Measurements from ENCODE around the gene ACADM. TPM values are rescaled to one million over a fixed set of nuclear protein-coding genes. Genes with fewer than 3 reads are reported as not detected.

The ACADM gene
- total RNA-seq, 1 experiment from 2014 or later = 48.7 TPM

GRCh38 chr1:75794382-75794781 is 69.9 kb downstream of the ACADM start (continued):
- TF ChIP-seq CBX3 (IDR thresholded peaks at IDR 0.05; ENCODE audit: low read depth) (no peak), ATF3 (IDR thresholded peaks at IDR 0.05) (no peak), YY1 (IDR thresholded peaks at IDR 0.05; ENCODE audit: extremely low read depth, insufficient replicate concordance, low read depth, low read length) (no peak), SP1 (IDR thresholded peaks at IDR 0.05; ENCODE audit: low read depth) (no peak), ZFX (IDR thresholded peaks at IDR 0.05) (no peak), TCF7L2 (IDR thresholded peaks at IDR 0.05; ENCODE audit: borderline replicate concordance, extremely low read depth, insufficient read depth, insufficient read length) (no peak), SIN3A (IDR thresholded peaks at IDR 0.05; ENCODE audit: low read depth) (no peak), ELF1 (IDR thresholded peaks at IDR 0.05; ENCODE audit: borderline replicate concordance, low read depth) (no peak)

- 0 out of 2 replicates have a peak, but pooled peaks have one; percentile 7 for TF ChIP-seq SRF (IDR thresholded peaks at IDR 0.05; ENCODE audit: low read depth)
- TF ChIP-seq POLR2A (IDR thresholded peaks at IDR 0.05; ENCODE audit: borderline replicate concordance, extremely low read depth, insufficient read depth, insufficient read length) = no peak
- Histone ChIP-seq H3K4me2 (ENCODE audit: low read length) (no peak overlapping the region), H3K27ac (ENCODE audit: low read depth, low read length) (no peak overlapping the region), H2AFZ (ENCODE audit: low read depth, low read length, poor library complexity, severe bottlenecking) (no peak overlapping the region), H3K4me1 (ENCODE audit: control insufficient read depth in 1 of 2, insufficient read depth in 2 of 2, low read length in 2 of 2) (no peaks in the 10 kb centered on the region), H3K36me3 (ENCODE audit: control insufficient read depth in 1 of 2, insufficient read depth in 2 of 2, low read length in 2 of 2) (peaks cover 49 to 58% of the 10 kb centered on the region in 2 experiments), H3K4me3 (replicated peaks in 1 of 2; ENCODE audit: low read depth in 1 of 2, low read length in 2 of 2) (no peak overlapping the region), H3K27me3 (ENCODE audit: insufficient read depth, low read length) (no peaks in the 10 kb centered on the region), H3K79me2 (ENCODE audit: insufficient read depth, low read length) (peaks cover 36% of the 10 kb centered on the region), H3K9me3 (ENCODE audit: control insufficient read depth in 1 of 2, insufficient read depth in 1 of 2, low read depth in 1 of 2, low read length in 2 of 2) (no peaks in the 10 kb centered on the region), H4K20me1 (ENCODE audit: insufficient read depth) (peaks cover 69% of the 10 kb centered on the region), H3K9me2 (ENCODE audit: insufficient read depth) (no peaks in the 10 kb centered on the region), H3K9ac (ENCODE audit: low read length) (no peak overlapping the region)
- DNase-seq (ENCODE audit: low read depth, low spot score) (no peak), ATAC-seq (peak; percentile 2; the same call in 1 of the 2 replicates)
- no TSS peak for BruUV-seq (replicated peaks)
- ChIA-PET POLR2A (interaction anchor here (1.5 kb wide), 1 partner anchor 10 kb away, joined by 8 read pairs; the partner anchor contains the start of gene RABGGTB), RAD21 (ENCODE audit: low non-redundant PET in 1 of 2, low total read pairs in 2 of 2, uncharacterized antibody in 2 of 2, unreplicated experiment in 2 of 2) (interaction anchor here in 1 of 2 experiments (0.7 kb wide), 1 partner anchor 30 kb away, joined by 3 read pairs; no protein-coding TSS in a partner anchor), CTCF (no interaction called here)
- intact Hi-C loops (cut with micrococcal nuclease) = no loop called here
Measured at GRCh38 chr1:75795703-75796193, 71.2 kb downstream of the ACADM start.

Data from HCT116 (cell line).